K562 (cell line): ENCODE measurements around the gene EPHB6.

Source experiments
- ARID1B ChIP-seq: fragments of 450-650 bp; IDR thresholded peaks from 2 replicates; pipeline ENCODE4 v1.6.1; 2016; ENCODE audit warnings: antibody characterized with exemption, mild to moderate bottlenecking, inconsistent platforms
- CREB1 ChIP-seq, 2 experiments: sonication (generic) in 1 of 2; formaldehyde crosslinking in 1 of 2; IDR thresholded peaks; 2 replicates each; pipeline versions ENCODE4 v1.6.1 to v1.8.0; 2012 to 2022; ENCODE audit warnings: inconsistent platforms in 1 of 2, mild to moderate bottlenecking in 1 of 2, missing genetic modification reagents in 1 of 2, moderate library complexity in 1 of 2
- CTCF ChIP-seq, 3 experiments: IDR thresholded peaks in 2 of 3; conservative IDR thresholded peaks in 1 of 3; 2 replicates each; pipeline ENCODE4 v1.5.1; 2011 to 2012; ENCODE audit warnings: low read length in 3 of 3, mild to moderate bottlenecking in 3 of 3, control low read depth in 2 of 3, improper control_type of control experiment in 1 of 3, inconsistent platforms in 1 of 3, low read depth in 1 of 3, mixed read lengths in 1 of 3, moderate library complexity in 1 of 3; ENCODE audit not compliant: insufficient read depth in 2 of 3
- FOXM1 ChIP-seq, 2 experiments: fragments of 450-650 bp in 1 of 2; sonication (generic) in 1 of 2; formaldehyde crosslinking in 1 of 2; IDR thresholded peaks; 2 replicates each; pipeline versions ENCODE4 v1.6.1 to v1.9.0; 2017 to 2022; ENCODE audit warnings: low read depth in 2 of 2, mild to moderate bottlenecking in 2 of 2, missing genetic modification reagents in 1 of 2, moderate library complexity in 1 of 2
- NFYB ChIP-seq: IDR thresholded peaks from 2 replicates; pipeline ENCODE4 v1.6.1; 2011; ENCODE audit warnings: mild to moderate bottlenecking, moderate library complexity; ENCODE audit not compliant: insufficient read length; ENCODE audit errors: extremely low read depth
- POLR2A ChIP-seq: fragments of 450-650 bp; conservative IDR thresholded peaks from 2 replicates; pipeline ENCODE4 v1.6.1; 2016
- POLR2AphosphoS5 ChIP-seq: IDR thresholded peaks from 2 replicates; pipeline ENCODE4 v1.6.1; 2011; ENCODE audit warnings: mild to moderate bottlenecking, low read depth, low read length, moderate library complexity; ENCODE audit not compliant: control insufficient read depth, insufficient read depth
- RBBP5 ChIP-seq: fragments of 200-600 bp; sonication (generic); IDR thresholded peaks from 2 replicates; pipeline ENCODE4 v1.6.1; 2012; ENCODE audit warnings: borderline replicate concordance, mild to moderate bottlenecking, low read length, control low read depth, inconsistent platforms; ENCODE audit not compliant: insufficient read depth, poor library complexity, severe bottlenecking
- RFX5 ChIP-seq: IDR thresholded peaks from 2 replicates; pipeline ENCODE4 v1.6.1; 2011; ENCODE audit warnings: low read depth, mild to moderate bottlenecking, improper control_type of control experiment, low read length
- SMAD1 ChIP-seq: fragments of 150-350 bp; IDR thresholded peaks from 2 replicates; pipeline ENCODE4 v1.6.1; 2014; ENCODE audit warnings: low read length, low read depth; ENCODE audit not compliant: partially characterized antibody
- SNRNP70 ChIP-seq: fragments of 200-400 bp; formaldehyde crosslinking; optimal IDR thresholded peaks from 2 replicates; pipeline ENCODE3; 2017; ENCODE audit warnings: low read depth, low read length
- TF ChIP-seq, protein P1 (sequence below): fragments of 200-800 bp; sonication (Bioruptor generic); IDR thresholded peaks from 2 replicates; pipeline ENCODE4 v1.6.1; 2017; ENCODE audit warnings: missing genetic modification characterization, missing compliant biosample characterization
- TF ChIP-seq, protein P2 (sequence below): sonication (generic); formaldehyde crosslinking; IDR thresholded peaks from 2 replicates; pipeline ENCODE4 v1.8.1; 2023; ENCODE audit warnings: mild to moderate bottlenecking, missing genetic modification reagents
- TF ChIP-seq, protein P3 (sequence below): IDR thresholded peaks from 3 replicates; pipeline ENCODE4 v1.6.1; 2011; ENCODE audit warnings: borderline replicate concordance, mild to moderate bottlenecking, moderate library complexity; ENCODE audit not compliant: insufficient read length; ENCODE audit errors: extremely low read depth

GRCh38 chr7:142864980-142865747 is 10.3 kb downstream of the EPHB6 start:
- no peak for TF ChIP-seq CREB1 (IDR thresholded peaks at IDR 0.05)
- no peak for TF ChIP-seq CREB1 (CRISPR knock-in tag; IDR thresholded peaks at IDR 0.05)
- no peak for TF ChIP-seq CTCF (IDR thresholded peaks at IDR 0.05 in 2 of 3, conservative IDR thresholded peaks at IDR 0.05 in 1 of 3; ENCODE audit: insufficient read depth in 2 of 3, low read depth in 1 of 3, low read length in 3 of 3)
- TF ChIP-seq RBBP5 = no peak
- TF ChIP-seq FOXM1 (IDR thresholded peaks at IDR 0.05; ENCODE audit: low read depth) = no peak
- TF ChIP-seq FOXM1 (CRISPR knock-in tag; IDR thresholded peaks at IDR 0.05; ENCODE audit: low read depth) = no peak
- no peak for TF ChIP-seq RFX5
- TF ChIP-seq, protein P1, sequence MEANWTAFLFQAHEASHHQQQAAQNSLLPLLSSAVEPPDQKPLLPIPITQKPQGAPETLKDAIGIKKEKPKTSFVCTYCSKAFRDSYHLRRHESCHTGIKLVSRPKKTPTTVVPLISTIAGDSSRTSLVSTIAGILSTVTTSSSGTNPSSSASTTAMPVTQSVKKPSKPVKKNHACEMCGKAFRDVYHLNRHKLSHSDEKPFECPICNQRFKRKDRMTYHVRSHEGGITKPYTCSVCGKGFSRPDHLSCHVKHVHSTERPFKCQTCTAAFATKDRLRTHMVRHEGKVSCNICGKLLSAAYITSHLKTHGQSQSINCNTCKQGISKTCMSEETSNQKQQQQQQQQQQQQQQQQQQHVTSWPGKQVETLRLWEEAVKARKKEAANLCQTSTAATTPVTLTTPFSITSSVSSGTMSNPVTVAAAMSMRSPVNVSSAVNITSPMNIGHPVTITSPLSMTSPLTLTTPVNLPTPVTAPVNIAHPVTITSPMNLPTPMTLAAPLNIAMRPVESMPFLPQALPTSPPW (CRISPR knock-in tag) = no peak
- TF ChIP-seq ARID1B = no peak
- no peak for TF ChIP-seq SNRNP70
- TF ChIP-seq POLR2A = no peak
- TF ChIP-seq, protein P2, sequence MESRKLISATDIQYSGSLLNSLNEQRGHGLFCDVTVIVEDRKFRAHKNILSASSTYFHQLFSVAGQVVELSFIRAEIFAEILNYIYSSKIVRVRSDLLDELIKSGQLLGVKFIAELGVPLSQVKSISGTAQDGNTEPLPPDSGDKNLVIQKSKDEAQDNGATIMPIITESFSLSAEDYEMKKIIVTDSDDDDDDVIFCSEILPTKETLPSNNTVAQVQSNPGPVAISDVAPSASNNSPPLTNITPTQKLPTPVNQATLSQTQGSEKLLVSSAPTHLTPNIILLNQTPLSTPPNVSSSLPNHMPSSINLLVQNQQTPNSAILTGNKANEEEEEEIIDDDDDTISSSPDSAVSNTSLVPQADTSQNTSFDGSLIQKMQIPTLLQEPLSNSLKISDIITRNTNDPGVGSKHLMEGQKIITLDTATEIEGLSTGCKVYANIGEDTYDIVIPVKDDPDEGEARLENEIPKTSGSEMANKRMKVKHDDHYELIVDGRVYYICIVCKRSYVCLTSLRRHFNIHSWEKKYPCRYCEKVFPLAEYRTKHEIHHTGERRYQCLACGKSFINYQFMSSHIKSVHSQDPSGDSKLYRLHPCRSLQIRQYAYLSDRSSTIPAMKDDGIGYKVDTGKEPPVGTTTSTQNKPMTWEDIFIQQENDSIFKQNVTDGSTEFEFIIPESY (CRISPR knock-in tag) = no peak
- no peak for TF ChIP-seq SMAD1
- TF ChIP-seq, protein P3, sequence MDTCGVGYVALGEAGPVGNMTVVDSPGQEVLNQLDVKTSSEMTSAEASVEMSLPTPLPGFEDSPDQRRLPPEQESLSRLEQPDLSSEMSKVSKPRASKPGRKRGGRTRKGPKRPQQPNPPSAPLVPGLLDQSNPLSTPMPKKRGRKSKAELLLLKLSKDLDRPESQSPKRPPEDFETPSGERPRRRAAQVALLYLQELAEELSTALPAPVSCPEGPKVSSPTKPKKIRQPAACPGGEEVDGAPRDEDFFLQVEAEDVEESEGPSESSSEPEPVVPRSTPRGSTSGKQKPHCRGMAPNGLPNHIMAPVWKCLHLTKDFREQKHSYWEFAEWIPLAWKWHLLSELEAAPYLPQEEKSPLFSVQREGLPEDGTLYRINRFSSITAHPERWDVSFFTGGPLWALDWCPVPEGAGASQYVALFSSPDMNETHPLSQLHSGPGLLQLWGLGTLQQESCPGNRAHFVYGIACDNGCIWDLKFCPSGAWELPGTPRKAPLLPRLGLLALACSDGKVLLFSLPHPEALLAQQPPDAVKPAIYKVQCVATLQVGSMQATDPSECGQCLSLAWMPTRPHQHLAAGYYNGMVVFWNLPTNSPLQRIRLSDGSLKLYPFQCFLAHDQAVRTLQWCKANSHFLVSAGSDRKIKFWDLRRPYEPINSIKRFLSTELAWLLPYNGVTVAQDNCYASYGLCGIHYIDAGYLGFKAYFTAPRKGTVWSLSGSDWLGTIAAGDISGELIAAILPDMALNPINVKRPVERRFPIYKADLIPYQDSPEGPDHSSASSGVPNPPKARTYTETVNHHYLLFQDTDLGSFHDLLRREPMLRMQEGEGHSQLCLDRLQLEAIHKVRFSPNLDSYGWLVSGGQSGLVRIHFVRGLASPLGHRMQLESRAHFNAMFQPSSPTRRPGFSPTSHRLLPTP = no peak
- no peak for TF ChIP-seq NFYB
- TF ChIP-seq POLR2AphosphoS5 = no peak
